PC-9 (cell line): ENCODE measurements around the gene BCL6. TPM values are rescaled to one million over a fixed set of nuclear protein-coding genes. Genes with fewer than 3 reads are reported as not detected.

Experiments
- BruUV-seq: library from RNA; stranded (reverse); fragments of 400-500 nt; replicated peaks from 2 replicates; lab custom pipeline; 2021; lab: Mats Ljungman, UMichigan
- CTCF ChIA-PET: fragments of 300-600 bp; sonication (Branson Sonifier 250); formaldehyde crosslinking; loops from one replicate; lab custom pipeline; 2022; ENCODE audit warnings: antibody characterized with exemption; lab: Charles Lee
- POLR2A ChIA-PET: fragments of 300-600 bp; sonication (Branson Sonifier 250); formaldehyde crosslinking; loops from one replicate; lab custom pipeline; 2022; ENCODE audit warnings: antibody characterized with exemption; ENCODE audit not compliant: unreplicated experiment; lab: Charles Lee
- DNase-seq, 2 experiments: peaks; one replicate each; pipeline versions ENCODE4 v3.0.0 to v3.0.0-alpha.2; 2015 to 2022; ENCODE audit warnings: mixed read lengths in 1 of 2
- H2AFZ ChIP-seq: fragments of 200-600 bp; sonication (generic); 2 replicates; pipeline ENCODE4 v1.8.1; 2017; ENCODE audit warnings: antibody characterized with exemption
- H3F3A ChIP-seq: fragments of 200-600 bp; sonication (generic); 2 replicates; pipeline ENCODE4 v1.8.1; 2017; ENCODE audit warnings: antibody characterized with exemption, mild to moderate bottlenecking, low read depth; ENCODE audit not compliant: insufficient read depth
- H3K27ac ChIP-seq: fragments of 200-600 bp; sonication (generic); 2 replicates; pipeline ENCODE4 v1.6.1; 2016; ENCODE audit warnings: mixed run types
- H3K27me3 ChIP-seq: fragments of 200-600 bp; sonication (generic); 2 replicates; pipeline ENCODE4 v1.6.1; 2016; ENCODE audit warnings: low read depth, mixed run types; ENCODE audit not compliant: insufficient read depth
- H3K36me3 ChIP-seq: fragments of 200-600 bp; sonication (generic); 2 replicates; pipeline ENCODE4 v1.6.1; 2016; ENCODE audit warnings: low read depth, mixed run types
- H3K4me1 ChIP-seq: fragments of 200-600 bp; sonication (generic); replicated peaks from 2 replicates; pipeline ENCODE4 v1.6.1; 2016; ENCODE audit warnings: mixed run types; ENCODE audit not compliant: insufficient read depth
- H3K4me2 ChIP-seq: fragments of 200-600 bp; sonication (generic); 2 replicates; pipeline ENCODE4 v1.6.1; 2017; ENCODE audit warnings: mixed run types
- H3K4me3 ChIP-seq: fragments of 200-600 bp; sonication (generic); 2 replicates; pipeline ENCODE4 v1.6.1; 2016; ENCODE audit warnings: mixed run types
- H3K79me2 ChIP-seq: fragments of 200-600 bp; sonication (generic); 2 replicates; pipeline ENCODE4 v1.6.1; 2017; ENCODE audit warnings: low read depth, mixed run types
- H3K9me2 ChIP-seq: fragments of 200-600 bp; sonication (generic); 2 replicates; pipeline ENCODE4 v1.8.1; 2017; ENCODE audit warnings: mild to moderate bottlenecking; ENCODE audit not compliant: insufficient read depth
- H3K9me3 ChIP-seq: fragments of 200-600 bp; sonication (generic); 2 replicates; pipeline ENCODE4 v1.8.1; 2016; ENCODE audit warnings: low read depth; ENCODE audit not compliant: insufficient read depth
- H4K20me1 ChIP-seq: fragments of 200-600 bp; sonication (generic); 2 replicates; pipeline ENCODE4 v1.8.1; 2017; ENCODE audit not compliant: insufficient read depth
- CTCF ChIP-seq: fragments of 200-600 bp; sonication (generic); conservative IDR thresholded peaks from 2 replicates; pipeline ENCODE4 v1.6.1; 2017; ENCODE audit warnings: mixed run types, antibody characterized with exemption, mild to moderate bottlenecking, moderate library complexity
- EZH2 ChIP-seq: fragments of 200-600 bp; sonication (generic); IDR thresholded peaks from 2 replicates; pipeline ENCODE4 v1.8.0; 2017; ENCODE audit warnings: antibody characterized with exemption, low read depth
- intact Hi-C: fragments of 100-400 bp; cut with micrococcal nuclease; formaldehyde crosslinking; loops from one replicate; pipeline ENCODE4 v1.10.0; 2022; ENCODE audit not compliant: unreplicated experiment
- total RNA-seq: library from RNA; stranded (reverse); gene quantifications from 2 replicates; pipeline ENCODE4 v1.2.3, GENCODE V29; 2021

Gene BCL6
- total RNA-seq, 1 experiment from 2014 or later: 42.2 TPM

DNA sequence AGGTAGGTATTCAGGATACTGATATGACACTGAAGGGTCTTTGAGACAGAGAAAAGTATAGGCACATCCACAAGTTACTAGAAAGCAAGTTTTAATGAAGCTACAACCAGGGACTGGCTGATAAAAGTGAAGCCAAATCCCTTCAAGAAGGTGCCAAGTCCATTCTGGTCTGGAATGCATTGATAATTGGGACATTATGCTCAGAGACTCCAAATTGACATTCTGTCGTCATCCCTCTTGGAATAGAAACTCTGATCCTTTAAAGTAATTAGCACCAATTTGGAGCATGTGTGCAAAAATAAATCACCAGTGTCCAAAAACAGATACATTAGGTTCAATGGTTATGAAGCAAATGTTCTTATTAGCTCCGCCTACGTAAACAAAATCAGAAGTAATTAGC, 47.3 kb upstream of the BCL6 start:
- TF ChIP-seq CTCF (no peak), EZH2 (no peak)
- H3K9me2 ChIP-seq: no peaks in the 10 kb centered on the region; the same call in 1 of the 2 replicates
- DNase-seq: no peak
- CTCF ChIA-PET: no interaction called here
- no peaks in the 10 kb centered on the region for H3K9me3 ChIP-seq
- H3K79me2 ChIP-seq: no peaks in the 10 kb centered on the region
- no peak overlapping the region for H3K4me2 ChIP-seq
- no peaks in the 10 kb centered on the region for H3F3A ChIP-seq
- peaks cover 5% of the 10 kb centered on the region for H3K4me1 ChIP-seq
- BruUV-seq: no TSS peak
- no peak overlapping the region for H3K27ac ChIP-seq
- H3K36me3 ChIP-seq: no peaks in the 10 kb centered on the region
- H4K20me1 ChIP-seq: no peaks in the 10 kb centered on the region
- intact Hi-C loops: no loop called here
- no peak overlapping the region for H2AFZ ChIP-seq
- no peaks in the 10 kb centered on the region for H3K27me3 ChIP-seq
- POLR2A ChIA-PET: no interaction called here
- no peak overlapping the region for H3K4me3 ChIP-seq

DNA sequence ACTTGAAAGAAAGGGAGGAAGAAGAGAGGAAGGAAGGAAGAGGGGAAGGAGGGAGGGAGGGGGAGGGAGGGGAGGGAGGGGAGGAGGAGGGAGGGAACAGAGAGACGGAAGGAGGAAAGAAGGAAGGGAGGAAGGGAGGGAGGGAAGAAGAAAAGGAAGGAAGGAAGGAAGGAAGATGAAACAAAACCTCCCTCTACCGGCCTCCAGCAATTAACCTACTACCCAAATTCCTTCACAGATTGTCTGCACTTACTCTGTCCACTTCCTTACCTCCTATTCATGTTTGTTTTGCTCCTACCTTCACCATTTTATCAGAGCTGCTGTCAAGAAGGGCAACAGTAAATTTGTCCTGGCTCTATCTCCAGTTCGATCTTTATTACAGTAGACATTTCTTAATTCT, 44.6 kb upstream of the BCL6 start:
- H3K4me3 ChIP-seq: no peak overlapping the region
- no peaks in the 10 kb centered on the region for H3K36me3 ChIP-seq
- no peaks in the 10 kb centered on the region for H3K79me2 ChIP-seq
- no peaks in the 10 kb centered on the region; the same call in 1 of the 2 replicates for H3K9me2 ChIP-seq
- intact Hi-C loops: no loop called here
- no peak overlapping the region for H3K27ac ChIP-seq
- H2AFZ ChIP-seq: no peak overlapping the region
- ChIA-PET CTCF (no interaction called here), POLR2A (no interaction called here)
- DNase-seq: peak in 1 of 2 experiments; percentile 50
- no peaks in the 10 kb centered on the region for H3F3A ChIP-seq
- H3K9me3 ChIP-seq: no peaks in the 10 kb centered on the region
- peaks cover 5% of the 10 kb centered on the region for H3K4me1 ChIP-seq
- no TSS peak for BruUV-seq
- H3K4me2 ChIP-seq: 0 out of 2 replicates have a peak overlapping the region, but pooled peaks have one; percentile 32
- H3K27me3 ChIP-seq: no peaks in the 10 kb centered on the region
- no peak for TF ChIP-seq EZH2
- no peak for TF ChIP-seq CTCF
- no peaks in the 10 kb centered on the region for H4K20me1 ChIP-seq

- CTCF ChIA-PET: no interaction called here
- Histone ChIP-seq H2AFZ (no peak overlapping the region), H3K9me3 (no peaks in the 10 kb centered on the region), H3K9me2 (no peaks in the 10 kb centered on the region; the same call in 1 of the 2 replicates), H4K20me1 (no peaks in the 10 kb centered on the region), H3F3A (no peaks in the 10 kb centered on the region), H3K4me3 (no peak overlapping the region), H3K27me3 (no peaks in the 10 kb centered on the region), H3K79me2 (no peaks in the 10 kb centered on the region), H3K27ac (no peak overlapping the region), H3K4me2 (no peak overlapping the region), H3K36me3 (no peaks in the 10 kb centered on the region), H3K4me1 (peaks cover 5% of the 10 kb centered on the region)
- TF ChIP-seq CTCF (no peak), EZH2 (no peak)
- intact Hi-C loops: no loop called here
- POLR2A ChIA-PET: no interaction called here
- no peak for DNase-seq
- BruUV-seq: no TSS peak
These were observed 44.0 kb upstream of the BCL6 start for GRCh38 chr3:187788984-187789857.
